ENCODE data around the gene COL11A1.

The COL11A1 gene

GRCh38 chr1:102967786-102968185, 140.5 kb downstream of the COL11A1 start:
- H3K27me3 Mint-ChIP-seq (ENCODE audit: low read depth), result no peaks in the 10 kb centered on the region
- H3K4me3 Mint-ChIP-seq, result no peak overlapping the region
- H3K36me3 Mint-ChIP-seq (ENCODE audit: low read depth), result no peaks in the 10 kb centered on the region
- H3K9me3 Mint-ChIP-seq, result no peaks in the 10 kb centered on the region
- TF ChIP-seq, protein P1, sequence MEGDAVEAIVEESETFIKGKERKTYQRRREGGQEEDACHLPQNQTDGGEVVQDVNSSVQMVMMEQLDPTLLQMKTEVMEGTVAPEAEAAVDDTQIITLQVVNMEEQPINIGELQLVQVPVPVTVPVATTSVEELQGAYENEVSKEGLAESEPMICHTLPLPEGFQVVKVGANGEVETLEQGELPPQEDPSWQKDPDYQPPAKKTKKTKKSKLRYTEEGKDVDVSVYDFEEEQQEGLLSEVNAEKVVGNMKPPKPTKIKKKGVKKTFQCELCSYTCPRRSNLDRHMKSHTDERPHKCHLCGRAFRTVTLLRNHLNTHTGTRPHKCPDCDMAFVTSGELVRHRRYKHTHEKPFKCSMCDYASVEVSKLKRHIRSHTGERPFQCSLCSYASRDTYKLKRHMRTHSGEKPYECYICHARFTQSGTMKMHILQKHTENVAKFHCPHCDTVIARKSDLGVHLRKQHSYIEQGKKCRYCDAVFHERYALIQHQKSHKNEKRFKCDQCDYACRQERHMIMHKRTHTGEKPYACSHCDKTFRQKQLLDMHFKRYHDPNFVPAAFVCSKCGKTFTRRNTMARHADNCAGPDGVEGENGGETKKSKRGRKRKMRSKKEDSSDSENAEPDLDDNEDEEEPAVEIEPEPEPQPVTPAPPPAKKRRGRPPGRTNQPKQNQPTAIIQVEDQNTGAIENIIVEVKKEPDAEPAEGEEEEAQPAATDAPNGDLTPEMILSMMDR (IDR thresholded peaks at IDR 0.05; ENCODE audit: unreplicated experiment in 3 of 3), result no peak
- H3K27ac Mint-ChIP-seq, result no peak overlapping the region
- no peaks in the 10 kb centered on the region for H3K4me1 Mint-ChIP-seq

- peaks cover 13% of the 10 kb centered on the region for H3K36me3 Mint-ChIP-seq (ENCODE audit: low read depth)
- no peaks in the 10 kb centered on the region for H3K9me3 Mint-ChIP-seq
- no peaks in the 10 kb centered on the region for H3K27me3 Mint-ChIP-seq (ENCODE audit: low read depth)
- no peak overlapping the region for H3K4me3 Mint-ChIP-seq
- H3K27ac Mint-ChIP-seq, result no peak overlapping the region
- H3K4me1 Mint-ChIP-seq, result no peaks in the 10 kb centered on the region
- TF ChIP-seq, protein P1 (IDR thresholded peaks at IDR 0.05; ENCODE audit: unreplicated experiment in 3 of 3), result no peak
Measured at GRCh38 chr1:102961549-102961948, 146.8 kb downstream of the COL11A1 start.

DNA sequence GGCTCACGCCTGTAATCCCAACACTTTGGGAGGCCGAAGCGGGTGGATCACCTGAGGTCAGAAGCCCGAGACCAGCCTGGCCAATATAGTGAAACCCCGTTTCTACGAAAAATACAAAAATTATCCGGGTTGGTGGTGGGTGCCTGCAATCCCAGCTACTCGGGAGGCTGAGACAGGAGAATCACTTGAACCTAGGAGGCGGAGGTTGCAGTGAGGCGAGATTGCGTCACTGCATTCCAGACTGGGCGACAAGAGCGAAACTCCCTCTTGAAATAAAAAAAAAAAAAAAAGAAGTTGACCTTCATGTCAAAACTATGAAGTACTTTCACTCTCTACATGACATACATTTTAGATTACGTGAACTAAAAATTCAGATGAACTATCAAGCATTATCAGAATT, 153.7 kb downstream of the COL11A1 start:
- Mint-ChIP-seq H3K4me1 (no peaks in the 10 kb centered on the region), H3K27ac (no peak overlapping the region), H3K36me3 (ENCODE audit: low read depth) (no peaks in the 10 kb centered on the region), H3K27me3 (ENCODE audit: low read depth) (no peaks in the 10 kb centered on the region), H3K9me3 (no peaks in the 10 kb centered on the region), H3K4me3 (no peak overlapping the region)
- TF ChIP-seq, protein P1 (IDR thresholded peaks at IDR 0.05; ENCODE audit: unreplicated experiment in 3 of 3), result no peak

- Mint-ChIP-seq H3K4me1 (no peaks in the 10 kb centered on the region), H3K9me3 (no peaks in the 10 kb centered on the region), H3K27me3 (ENCODE audit: low read depth) (no peaks in the 10 kb centered on the region), H3K4me3 (no peak overlapping the region), H3K27ac (no peak overlapping the region), H3K36me3 (ENCODE audit: low read depth) (no peaks in the 10 kb centered on the region)
- TF ChIP-seq, protein P1 (IDR thresholded peaks at IDR 0.05; ENCODE audit: unreplicated experiment in 3 of 3), result no peak
Measured at GRCh38 chr1:102952400-102952799, 155.9 kb downstream of the COL11A1 start.

DNA sequence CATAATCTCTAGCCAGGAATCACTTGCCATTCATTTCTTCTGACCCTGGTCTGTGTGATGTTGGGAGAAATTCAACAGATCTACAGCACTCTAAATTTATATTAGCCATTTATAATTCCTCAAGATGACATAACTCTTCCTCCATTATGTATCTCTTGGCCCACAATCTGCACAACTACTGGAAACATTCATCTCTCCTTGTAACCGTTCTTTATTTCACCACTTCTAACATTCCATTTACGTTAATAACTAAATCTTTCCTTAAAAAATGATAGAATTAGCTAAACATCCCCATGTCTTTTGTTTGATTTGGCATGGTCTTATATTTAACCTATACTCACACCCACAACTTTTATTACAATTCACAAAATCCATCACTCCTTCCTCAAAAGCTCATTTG, 166.0 kb downstream of the COL11A1 start:
- TF ChIP-seq, protein P1 (IDR thresholded peaks at IDR 0.05; ENCODE audit: unreplicated experiment in 3 of 3), result no peak
- Mint-ChIP-seq H3K4me3 (no peak overlapping the region), H3K27ac (no peak overlapping the region), H3K36me3 (ENCODE audit: low read depth) (peaks cover 5% of the 10 kb centered on the region), H3K27me3 (ENCODE audit: low read depth) (no peaks in the 10 kb centered on the region), H3K4me1 (no peaks in the 10 kb centered on the region), H3K9me3 (no peaks in the 10 kb centered on the region)

DNA sequence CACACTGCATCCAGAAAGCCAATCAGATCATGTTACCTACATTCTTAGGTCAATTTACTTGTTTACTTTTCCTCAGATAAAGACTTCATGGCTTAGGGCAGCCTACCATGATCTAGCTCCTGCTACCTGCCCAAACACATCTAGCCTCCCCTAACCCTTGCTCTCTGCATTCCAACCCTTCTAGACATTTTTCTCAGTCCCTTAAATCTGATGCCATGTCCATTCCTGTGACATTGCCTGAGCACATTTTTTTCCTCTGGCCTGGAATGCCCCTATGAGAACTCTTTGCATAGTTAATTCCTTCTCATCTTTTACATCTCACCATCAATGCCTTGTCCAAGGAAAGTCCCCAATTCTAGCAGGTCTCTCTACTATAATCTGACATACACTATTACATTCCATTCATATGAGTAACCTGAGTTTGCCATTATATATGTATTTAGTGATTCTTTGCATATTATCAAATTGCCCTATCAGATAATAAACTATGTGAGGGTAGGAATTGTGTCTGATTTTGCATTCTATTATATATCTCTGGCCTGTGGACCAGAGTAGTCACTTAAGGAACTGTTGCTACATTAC, 166.9 kb downstream of the COL11A1 start:
- Mint-ChIP-seq H3K36me3 (ENCODE audit: low read depth) (peaks cover 5% of the 10 kb centered on the region), H3K27ac (no peak overlapping the region), H3K4me1 (no peaks in the 10 kb centered on the region), H3K27me3 (ENCODE audit: low read depth) (no peaks in the 10 kb centered on the region), H3K4me3 (no peak overlapping the region), H3K9me3 (no peaks in the 10 kb centered on the region)
- TF ChIP-seq, protein P1 (IDR thresholded peaks at IDR 0.05; ENCODE audit: unreplicated experiment in 3 of 3), result no peak
